CD4-positive, CD25-positive, alpha-beta regulatory T cell (primary cell): ENCODE measurements around the gene SNTG2. TPM values are rescaled to one million over a fixed set of nuclear protein-coding genes. Genes with fewer than 3 reads are reported as not detected.

Experiments used
- ATAC-seq, 2 donors: fragments of 150-1000 bp; cut with Tn5 transposase; one replicate each; pipeline ENCODE4 v1.10.0; 2021; ENCODE audit warnings: low read depth in 2 of 2, moderate number of reproducible peaks in 2 of 2, moderate library complexity in 1 of 2
- DNase-seq, 3 donors: peaks; one replicate each; pipeline versions ENCODE4 v3.0.0 to v3.0.0-alpha.2; 2012 to 2022; ENCODE audit warnings: mixed read lengths in 1 of 3
- H3K27ac ChIP-seq: one replicate; pipeline ENCODE4 v1.7.0; 2013; ENCODE audit warnings: mild to moderate bottlenecking, low read length; ENCODE audit not compliant: insufficient read depth, poor library complexity, severe bottlenecking
- H3K27me3 ChIP-seq: one replicate; pipeline ENCODE4 v1.7.0; 2013; ENCODE audit warnings: low read length; ENCODE audit not compliant: control insufficient read depth, insufficient read depth
- H3K36me3 ChIP-seq: one replicate; pipeline ENCODE4 v1.7.0; 2013; ENCODE audit warnings: mild to moderate bottlenecking, low read length, moderate library complexity; ENCODE audit not compliant: control insufficient read depth, insufficient read depth
- H3K4me1 ChIP-seq: 2 replicates; pipeline ENCODE4 v1.7.0; 2013; ENCODE audit warnings: mild to moderate bottlenecking, low read length; ENCODE audit not compliant: insufficient read depth, control insufficient read depth, poor library complexity, severe bottlenecking
- H3K4me3 ChIP-seq: one replicate; pipeline ENCODE4 v1.7.0; 2013; ENCODE audit warnings: low read depth, mild to moderate bottlenecking, low read length, moderate library complexity
- H3K9me3 ChIP-seq, 2 experiments: 1 replicate in 1 of 2; 2 replicates in 1 of 2; pipeline ENCODE4 v1.7.0; 2013; ENCODE audit warnings: low read length in 2 of 2, mild to moderate bottlenecking in 1 of 2, moderate library complexity in 1 of 2; ENCODE audit not compliant: control insufficient read depth in 2 of 2
- H3K27ac Mint-ChIP-seq, 3 donors: one replicate each; pipeline ENCODE4 v1.8.0; 2020 to 2022; ENCODE audit warnings: mild to moderate bottlenecking in 3 of 3, mixed read lengths in 3 of 3, moderate library complexity in 2 of 3
- H3K27me3 Mint-ChIP-seq: one replicate; pipeline ENCODE4 v1.8.0; 2022; ENCODE audit warnings: mild to moderate bottlenecking, mixed read lengths
- H3K36me3 Mint-ChIP-seq: one replicate; pipeline ENCODE4 v1.8.0; 2020; ENCODE audit warnings: mixed read lengths
- H3K4me1 Mint-ChIP-seq, 4 donors: one replicate each; pipeline ENCODE4 v1.8.0; 2020 to 2022; ENCODE audit warnings: mixed read lengths in 4 of 4, mild to moderate bottlenecking in 1 of 4
- H3K4me3 Mint-ChIP-seq, 4 donors: one replicate each; pipeline ENCODE4 v1.8.0; 2020 to 2022; ENCODE audit warnings: mild to moderate bottlenecking in 4 of 4, mixed read lengths in 4 of 4, moderate library complexity in 3 of 4
- H3K9me3 Mint-ChIP-seq, 7 donors: one replicate each; pipeline ENCODE4 v1.8.0; 2020 to 2022; ENCODE audit warnings: mixed read lengths in 7 of 7, mild to moderate bottlenecking in 3 of 7, moderate library complexity in 2 of 7
- polyA plus RNA-seq, 4 donors: library from polyadenylated mRNA; unstranded; fragments of 300-500 nt; fragmentation: Illumina TruSeq; gene quantifications; one replicate each; pipeline ENCODE4 v1.2.3, GENCODE V29; 2021
- total RNA-seq: library from RNA; stranded (reverse); gene quantifications from one replicate; pipeline ENCODE4 v1.2.3, GENCODE V29; 2022

The SNTG2 gene
- total and polyA plus RNA-seq, 5 donors from 2014 or later: 0.64 TPM; not detected in 4

GRCh38 chr2:1251520-1251919, 300.9 kb downstream of the SNTG2 start:
- no peak for ATAC-seq
- Histone ChIP-seq H3K9me3 (no peaks in the 10 kb centered on the region), H3K4me1 (no peaks in the 10 kb centered on the region), H3K27me3 (no peaks in the 10 kb centered on the region), H3K27ac (no peak overlapping the region), H3K4me3 (no peak overlapping the region), H3K36me3 (no peaks in the 10 kb centered on the region)
- peaks cover 0 to 5% (median 0%) of the 10 kb centered on the region in 4 donors for H3K4me1 Mint-ChIP-seq
- H3K36me3 Mint-ChIP-seq: no peaks in the 10 kb centered on the region
- H3K27ac Mint-ChIP-seq: no peak overlapping the region
- H3K27me3 Mint-ChIP-seq: peaks cover 4% of the 10 kb centered on the region
- DNase-seq: no peak
- no peaks in the 10 kb centered on the region for H3K9me3 Mint-ChIP-seq
- no peak overlapping the region for H3K4me3 Mint-ChIP-seq

- Histone ChIP-seq H3K27ac (no peak overlapping the region), H3K9me3 (no peaks in the 10 kb centered on the region)
- no peaks in the 10 kb centered on the region for H3K36me3 Mint-ChIP-seq
Measured at GRCh38 chr2:1253629-1254028, 303.0 kb downstream of the SNTG2 start.

DNA sequence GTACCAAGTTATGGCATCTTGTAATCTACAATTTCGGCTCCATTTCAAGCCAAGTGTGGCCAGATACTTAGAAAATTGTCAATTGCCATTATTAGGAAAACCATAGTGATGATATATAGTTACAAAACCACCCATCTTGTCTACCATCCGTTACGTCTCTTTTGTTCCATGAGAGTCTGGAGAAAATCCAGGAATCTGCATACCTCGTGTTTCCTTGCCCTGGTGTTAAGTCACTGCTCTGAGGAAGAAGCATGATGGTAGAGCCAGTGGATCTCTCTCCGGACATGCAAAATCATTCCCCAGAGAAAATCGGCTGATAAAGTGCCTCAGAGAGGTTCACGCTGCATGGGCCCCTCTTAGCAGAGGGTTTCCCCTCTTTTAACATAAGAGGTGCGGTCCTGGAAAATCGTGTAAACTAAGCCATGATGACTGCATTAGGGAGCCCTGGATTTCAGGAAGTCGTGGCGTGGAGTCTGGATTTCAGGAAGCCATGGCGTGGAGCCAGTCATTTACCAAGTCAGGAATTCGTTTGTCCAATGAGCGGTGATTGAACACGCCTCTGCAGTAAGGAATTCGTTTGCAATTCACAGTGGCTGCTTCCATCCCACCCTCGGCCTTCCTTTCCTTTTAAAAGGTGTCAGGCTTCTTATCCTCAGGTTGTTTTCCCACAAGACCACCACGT, 304.2 kb downstream of the SNTG2 start:
- no peak overlapping the region for H3K4me3 Mint-ChIP-seq
- ATAC-seq: no peak
- H3K27ac Mint-ChIP-seq: no peak overlapping the region
- no peak overlapping the region for H3K27ac ChIP-seq
- H3K9me3 Mint-ChIP-seq: no peaks in the 10 kb centered on the region
- peaks cover 0 to 5% (median 0%) of the 10 kb centered on the region in 4 donors for H3K4me1 Mint-ChIP-seq
- no peaks in the 10 kb centered on the region for H3K4me1 ChIP-seq
- no peaks in the 10 kb centered on the region for H3K36me3 ChIP-seq
- H3K9me3 ChIP-seq: no peaks in the 10 kb centered on the region
- no peak overlapping the region for H3K4me3 ChIP-seq
- peaks cover 4% of the 10 kb centered on the region for H3K27me3 Mint-ChIP-seq
- H3K27me3 ChIP-seq: no peaks in the 10 kb centered on the region
- DNase-seq: no peak
- H3K36me3 Mint-ChIP-seq: no peaks in the 10 kb centered on the region

More at GRCh38 chr2:1253629-1254028, 303.0 kb downstream of the SNTG2 start:
- Mint-ChIP-seq H3K9me3 (no peaks in the 10 kb centered on the region), H3K27me3 (peaks cover 4% of the 10 kb centered on the region), H3K27ac (no peak overlapping the region), H3K4me1 (peaks cover 0 to 5% (median 0%) of the 10 kb centered on the region in 4 donors), H3K4me3 (no peak overlapping the region)
- DNase-seq (no peak), ATAC-seq (no peak)
- Histone ChIP-seq H3K4me1 (no peaks in the 10 kb centered on the region), H3K27me3 (no peaks in the 10 kb centered on the region), H3K36me3 (no peaks in the 10 kb centered on the region), H3K4me3 (no peak overlapping the region)

GRCh38 chr2:1256632-1257324, 306.1 kb downstream of the SNTG2 start:
- Mint-ChIP-seq H3K4me3 (no peak overlapping the region), H3K4me1 (peaks cover 0 to 5% (median 0%) of the 10 kb centered on the region in 4 donors), H3K27ac (no peak overlapping the region), H3K27me3 (no peaks in the 10 kb centered on the region), H3K36me3 (no peaks in the 10 kb centered on the region), H3K9me3 (no peaks in the 10 kb centered on the region)
- Histone ChIP-seq H3K36me3 (no peaks in the 10 kb centered on the region), H3K9me3 (no peaks in the 10 kb centered on the region), H3K4me1 (no peaks in the 10 kb centered on the region), H3K4me3 (no peak overlapping the region), H3K27me3 (no peaks in the 10 kb centered on the region), H3K27ac (no peak overlapping the region)
- ATAC-seq (no peak), DNase-seq (no peak)

GRCh38 chr2:1257334-1257733, 306.7 kb downstream of the SNTG2 start:
- Mint-ChIP-seq H3K4me1 (peaks cover 0 to 5% (median 0%) of the 10 kb centered on the region in 4 donors), H3K36me3 (no peaks in the 10 kb centered on the region), H3K27me3 (no peaks in the 10 kb centered on the region), H3K4me3 (no peak overlapping the region), H3K27ac (no peak overlapping the region), H3K9me3 (no peaks in the 10 kb centered on the region)
- H3K27ac ChIP-seq: no peak overlapping the region
- DNase-seq (no peak), ATAC-seq (no peak)
- no peaks in the 10 kb centered on the region for H3K4me1 ChIP-seq
- no peak overlapping the region for H3K4me3 ChIP-seq
- no peaks in the 10 kb centered on the region for H3K36me3 ChIP-seq
- H3K9me3 ChIP-seq: no peaks in the 10 kb centered on the region
- no peaks in the 10 kb centered on the region for H3K27me3 ChIP-seq

- DNase-seq (no peak), ATAC-seq (no peak)
- Histone ChIP-seq H3K9me3 (no peaks in the 10 kb centered on the region), H3K27ac (no peak overlapping the region), H3K36me3 (no peaks in the 10 kb centered on the region), H3K27me3 (no peaks in the 10 kb centered on the region), H3K4me3 (no peak overlapping the region), H3K4me1 (no peaks in the 10 kb centered on the region)
- Mint-ChIP-seq H3K4me3 (no peak overlapping the region), H3K27ac (no peak overlapping the region), H3K9me3 (no peaks in the 10 kb centered on the region), H3K4me1 (no peaks in the 10 kb centered on the region), H3K27me3 (no peaks in the 10 kb centered on the region), H3K36me3 (no peaks in the 10 kb centered on the region)
Measured at GRCh38 chr2:1259746-1260145, 309.1 kb downstream of the SNTG2 start.

GRCh38 chr2:1262609-1263008, 312.0 kb downstream of the SNTG2 start:
- Mint-ChIP-seq H3K27me3 (no peaks in the 10 kb centered on the region), H3K9me3 (peaks cover 0 to 2% (median 0%) of the 10 kb centered on the region in 7 donors), H3K36me3 (no peaks in the 10 kb centered on the region), H3K27ac (no peak overlapping the region), H3K4me3 (no peak overlapping the region), H3K4me1 (no peaks in the 10 kb centered on the region)
- H3K36me3 ChIP-seq: no peaks in the 10 kb centered on the region
- no peaks in the 10 kb centered on the region for H3K4me1 ChIP-seq
- no peak overlapping the region for H3K27ac ChIP-seq
- ATAC-seq: no peak
- H3K4me3 ChIP-seq: no peak overlapping the region
- DNase-seq: no peak
- H3K27me3 ChIP-seq: no peaks in the 10 kb centered on the region
- no peaks in the 10 kb centered on the region for H3K9me3 ChIP-seq

GRCh38 chr2:1265454-1265853, 314.8 kb downstream of the SNTG2 start:
- H3K27me3 Mint-ChIP-seq: no peaks in the 10 kb centered on the region

More at GRCh38 chr2:1265454-1265853, 314.8 kb downstream of the SNTG2 start:
- Mint-ChIP-seq H3K4me3 (no peak overlapping the region), H3K27ac (no peak overlapping the region), H3K9me3 (peaks cover 0 to 6% (median 0%) of the 10 kb centered on the region in 7 donors), H3K4me1 (no peaks in the 10 kb centered on the region), H3K36me3 (no peaks in the 10 kb centered on the region)
- ATAC-seq: no peak
- no peaks in the 10 kb centered on the region for H3K27me3 ChIP-seq
- H3K9me3 ChIP-seq: no peaks in the 10 kb centered on the region
- H3K4me3 ChIP-seq: no peak overlapping the region
- no peaks in the 10 kb centered on the region for H3K36me3 ChIP-seq
- DNase-seq: no peak
- H3K4me1 ChIP-seq: no peaks in the 10 kb centered on the region
- H3K27ac ChIP-seq: no peak overlapping the region
